GM13976 (cell line): Measurements from ENCODE around the gene SHB.

ENCODE experiments used
- DNase-seq: peaks from one replicate; pipeline ENCODE4 v3.0.0; 2012; ENCODE audit warnings: low spot score
- CTCF ChIP-seq: IDR thresholded peaks from 2 replicates; pipeline ENCODE4 v1.5.1; 2012; ENCODE audit warnings: borderline replicate concordance, mild to moderate bottlenecking; ENCODE audit not compliant: insufficient read depth; ENCODE audit errors: extremely low read depth, missing control alignments, control extremely low read depth
- in situ Hi-C: fragments of 300-500 bp; cut with MboI; formaldehyde crosslinking; loops from one replicate; pipeline ENCODE4 v1.12.0; 2022; ENCODE audit warnings: low sequenced_read_pairs, mixed read lengths, inconsistent platforms; ENCODE audit not compliant: unreplicated experiment

Gene SHB

DNA sequence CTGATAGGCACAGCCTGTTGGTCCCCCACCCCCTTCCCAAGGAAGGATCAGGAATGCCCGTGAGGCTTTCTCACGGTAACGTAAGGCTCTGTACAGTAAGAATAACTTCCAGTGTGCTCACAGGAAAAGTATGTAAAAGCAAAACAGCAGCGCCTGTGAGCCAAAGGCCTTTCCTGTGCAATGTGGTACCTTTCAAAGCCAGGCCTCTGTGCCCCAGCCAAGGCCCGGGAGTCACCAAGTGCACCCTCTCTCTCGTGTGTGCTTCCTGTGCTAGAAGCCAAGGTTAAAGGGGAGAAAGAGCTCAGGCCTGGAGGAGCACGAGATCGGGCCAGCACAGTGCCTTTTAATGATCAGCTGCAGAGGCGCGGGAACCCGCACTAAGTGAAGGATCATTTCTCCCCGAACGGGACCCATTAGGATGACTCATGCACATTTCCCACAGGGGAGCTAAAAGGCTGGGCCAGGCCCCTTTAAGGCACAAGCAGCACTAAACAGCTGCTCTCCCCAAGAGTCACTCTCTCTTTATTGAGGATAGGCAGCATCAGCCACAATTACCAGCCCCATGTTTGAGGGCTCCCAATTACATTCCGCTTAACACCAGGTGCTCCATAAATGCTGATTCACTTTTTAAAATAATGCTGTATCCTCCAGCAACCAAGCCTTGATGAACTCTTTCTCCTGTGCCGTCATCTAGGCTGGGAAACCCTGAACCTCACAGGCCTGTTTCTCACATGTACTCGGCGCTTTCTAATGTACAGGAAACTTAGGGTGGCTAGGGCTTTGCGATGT lies 42.8 kb downstream of the SHB start:
- no peak for DNase-seq
- TF ChIP-seq CTCF, result no peak
- in situ Hi-C loops, result no loop called here

DNA sequence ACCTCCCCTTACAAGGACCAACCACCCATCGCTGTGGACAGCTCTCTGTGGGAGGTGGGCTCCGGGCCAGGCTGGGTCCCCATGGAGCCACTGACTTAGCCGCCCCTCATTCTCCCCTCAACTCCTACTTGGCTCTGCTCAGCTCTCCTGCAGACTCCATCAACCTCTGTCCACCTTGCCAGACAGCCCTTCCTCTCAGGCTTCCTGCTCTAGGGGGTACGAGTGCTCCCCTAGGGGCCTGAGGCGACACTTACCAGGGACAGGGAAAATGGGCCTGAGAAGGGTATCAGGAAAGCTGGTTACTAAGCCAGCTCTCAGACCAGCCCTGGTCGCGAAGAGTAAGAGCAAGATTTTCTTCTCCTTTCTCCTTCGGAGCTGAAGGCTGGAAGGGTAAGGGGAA lies 43.9 kb downstream of the SHB start:
- DNase-seq, result no peak
- in situ Hi-C loops, result no loop called here
- TF ChIP-seq CTCF, result no peak

GRCh38 chr9:38024036-38024681 lies 44.9 kb downstream of the SHB start:
- DNase-seq, result no peak
- in situ Hi-C loops, result no loop called here
- no peak for TF ChIP-seq CTCF

GRCh38 chr9:38023661-38024035 lies 45.4 kb downstream of the SHB start:
- DNase-seq, result no peak
- no peak for TF ChIP-seq CTCF
- in situ Hi-C loops, result no loop called here

GRCh38 chr9:38022995-38023394 lies 46.0 kb downstream of the SHB start:
- TF ChIP-seq CTCF, result no peak
- in situ Hi-C loops, result no loop called here
- DNase-seq, result no peak

DNA sequence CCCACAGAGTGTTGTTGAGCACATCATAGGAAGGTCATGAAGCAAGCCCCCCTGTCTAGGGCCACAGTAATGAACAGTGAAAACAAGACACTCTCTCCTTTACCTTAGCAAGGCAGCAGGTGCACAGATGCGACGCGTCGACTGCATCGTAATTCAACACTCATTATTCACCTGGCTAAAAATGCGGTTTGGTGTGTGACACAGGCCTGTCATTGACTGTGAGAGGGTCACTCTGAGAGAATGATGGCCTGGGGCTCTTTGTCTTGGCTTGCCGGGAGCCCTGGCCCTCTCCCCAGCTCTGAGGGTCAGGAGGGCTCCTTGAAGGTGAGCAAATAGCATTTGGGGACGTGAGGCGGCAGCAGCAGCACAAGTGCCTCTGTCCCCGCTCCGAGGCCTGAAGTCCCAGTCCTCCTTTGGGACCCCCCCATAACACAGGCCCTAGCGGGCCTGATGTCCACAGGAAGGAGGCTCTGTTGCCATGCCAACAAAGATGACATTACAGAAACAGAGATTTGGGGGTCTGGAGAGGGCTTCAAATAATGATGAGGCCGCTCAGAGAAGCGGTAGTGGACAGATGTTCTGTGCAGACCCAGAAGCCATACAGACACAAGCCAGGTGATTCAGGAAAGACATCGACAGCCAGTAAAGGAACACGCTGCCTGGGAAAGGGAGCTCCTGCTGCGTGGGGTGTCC lies 46.7 kb downstream of the SHB start:
- in situ Hi-C loops, result no loop called here
- TF ChIP-seq CTCF, result no peak
- no peak for DNase-seq
